Suprapubic skin (tissue), 4 donors: ENCODE results near the gene NDUFV1. TPM values are rescaled to one million over a fixed set of nuclear protein-coding genes. Genes with fewer than 3 reads are reported as not detected.
"Not testable (repeated sequence)": the region's sequence is repeated elsewhere in the genome, so short reads cannot be mapped to it uniquely, and the experiment has no call there.

Experiments used
- DNase-seq, 2 donors: peaks; one replicate each; pipeline ENCODE4 v3.0.0-alpha.2; 2019; ENCODE audit warnings: low spot score in 2 of 2
- H3K27ac ChIP-seq: fragments of 200-600 bp; sonication (generic); one replicate; pipeline ENCODE4 v1.5.1; 2019
- H3K27me3 ChIP-seq: fragments of 200-600 bp; sonication (generic); one replicate; pipeline ENCODE4 v1.5.1; 2019
- H3K36me3 ChIP-seq: fragments of 200-600 bp; sonication (generic); one replicate; pipeline ENCODE4 v1.5.1; 2019
- H3K4me1 ChIP-seq: fragments of 200-600 bp; sonication (generic); one replicate; pipeline ENCODE4 v1.5.1; 2019
- H3K4me3 ChIP-seq: fragments of 200-600 bp; sonication (generic); one replicate; pipeline ENCODE4 v1.5.1; 2019; ENCODE audit warnings: mild to moderate bottlenecking
- H3K9me3 ChIP-seq: fragments of 200-600 bp; sonication (generic); one replicate; pipeline ENCODE4 v1.5.1; 2019
- EP300 ChIP-seq: sonication (generic); formaldehyde crosslinking; IDR thresholded peaks from one replicate; pipeline ENCODE4 v1.6.1; 2017; ENCODE audit warnings: antibody characterized with exemption
- POLR2A ChIP-seq, 2 donors: fragments of 450-650 bp; IDR thresholded peaks; one replicate each; pipeline ENCODE4 v1.6.1; 2017; ENCODE audit warnings: antibody characterized with exemption in 2 of 2, mild to moderate bottlenecking in 2 of 2, moderate library complexity in 2 of 2
- POLR2AphosphoS5 ChIP-seq, 3 donors: sonication (generic); formaldehyde crosslinking; IDR thresholded peaks; one replicate each; pipeline ENCODE4 v1.6.1; 2017; ENCODE audit warnings: antibody characterized with exemption in 3 of 3
- WGBS: methylation state at CpG from one replicate; pipeline ENCODE4 v1.1.5; 2018; 5-methylcytosine and 5-hydroxymethylcytosine counted together
- total RNA-seq, 4 donors: library from RNA; depleted of rRNA; stranded (reverse); fragments of >200 nt; gene quantifications; one replicate each; pipeline ENCODE4 v1.1.0, GENCODE V29; 2016
- TF ChIP-seq, protein P1 (sequence below), 2 donors: fragments of 200-600 bp in 1 of 2; fragments of 450-650 bp in 1 of 2; sonication (generic) in 1 of 2; IDR thresholded peaks; one replicate each; pipeline ENCODE4 v1.5.1; 2016 to 2019; ENCODE audit warnings: antibody characterized with exemption in 2 of 2, mild to moderate bottlenecking in 1 of 2, moderate library complexity in 1 of 2

NDUFV1 gene
- total RNA-seq, 4 donors from 2014 or later = 200 to 361 (median 275) TPM

DNA sequence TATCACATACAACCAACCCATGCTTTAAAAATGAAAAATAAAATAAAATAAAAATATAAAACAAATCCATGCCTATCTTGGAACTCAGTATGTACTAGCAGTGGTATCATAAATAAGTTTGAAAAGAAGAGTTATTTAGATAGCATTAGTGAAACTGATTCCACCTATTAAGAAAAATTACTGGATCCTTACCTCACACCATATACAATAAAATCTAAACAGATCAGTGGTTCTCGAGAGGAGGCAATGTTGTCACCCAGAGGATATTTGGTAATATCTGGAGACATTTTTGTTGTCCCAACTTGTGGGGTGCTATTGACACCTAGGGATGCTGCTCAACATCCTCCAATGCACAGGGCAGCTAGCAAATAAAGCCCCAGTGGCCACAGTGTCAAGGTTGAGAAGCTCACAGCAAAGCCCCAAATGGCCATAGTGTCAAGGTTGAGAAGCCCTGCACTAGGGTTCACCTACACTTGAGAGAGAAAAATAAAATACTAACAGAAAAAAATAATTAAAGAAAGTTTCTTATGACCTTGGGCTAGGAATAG is 9.9 kb upstream of the NDUFV1 start:
- Histone ChIP-seq H3K9me3 (no peaks in the 10 kb centered on the region), H3K27ac (no peak overlapping the region), H3K27me3 (no peaks in the 10 kb centered on the region), H3K36me3 (no peaks in the 10 kb centered on the region), H3K4me3 (no peak overlapping the region), H3K4me1 (peaks cover 9% of the 10 kb centered on the region)
- 83% methylated on average over 1 of the region's 1 CpG for WGBS
- TF ChIP-seq, protein P1, sequence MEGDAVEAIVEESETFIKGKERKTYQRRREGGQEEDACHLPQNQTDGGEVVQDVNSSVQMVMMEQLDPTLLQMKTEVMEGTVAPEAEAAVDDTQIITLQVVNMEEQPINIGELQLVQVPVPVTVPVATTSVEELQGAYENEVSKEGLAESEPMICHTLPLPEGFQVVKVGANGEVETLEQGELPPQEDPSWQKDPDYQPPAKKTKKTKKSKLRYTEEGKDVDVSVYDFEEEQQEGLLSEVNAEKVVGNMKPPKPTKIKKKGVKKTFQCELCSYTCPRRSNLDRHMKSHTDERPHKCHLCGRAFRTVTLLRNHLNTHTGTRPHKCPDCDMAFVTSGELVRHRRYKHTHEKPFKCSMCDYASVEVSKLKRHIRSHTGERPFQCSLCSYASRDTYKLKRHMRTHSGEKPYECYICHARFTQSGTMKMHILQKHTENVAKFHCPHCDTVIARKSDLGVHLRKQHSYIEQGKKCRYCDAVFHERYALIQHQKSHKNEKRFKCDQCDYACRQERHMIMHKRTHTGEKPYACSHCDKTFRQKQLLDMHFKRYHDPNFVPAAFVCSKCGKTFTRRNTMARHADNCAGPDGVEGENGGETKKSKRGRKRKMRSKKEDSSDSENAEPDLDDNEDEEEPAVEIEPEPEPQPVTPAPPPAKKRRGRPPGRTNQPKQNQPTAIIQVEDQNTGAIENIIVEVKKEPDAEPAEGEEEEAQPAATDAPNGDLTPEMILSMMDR (IDR thresholded peaks at IDR 0.05) = no peak
- TF ChIP-seq POLR2A (IDR thresholded peaks at IDR 0.05) (no peak), EP300 (no peak), POLR2AphosphoS5 (IDR thresholded peaks at IDR 0.05) (no peak)
- DNase-seq = no peak

DNA sequence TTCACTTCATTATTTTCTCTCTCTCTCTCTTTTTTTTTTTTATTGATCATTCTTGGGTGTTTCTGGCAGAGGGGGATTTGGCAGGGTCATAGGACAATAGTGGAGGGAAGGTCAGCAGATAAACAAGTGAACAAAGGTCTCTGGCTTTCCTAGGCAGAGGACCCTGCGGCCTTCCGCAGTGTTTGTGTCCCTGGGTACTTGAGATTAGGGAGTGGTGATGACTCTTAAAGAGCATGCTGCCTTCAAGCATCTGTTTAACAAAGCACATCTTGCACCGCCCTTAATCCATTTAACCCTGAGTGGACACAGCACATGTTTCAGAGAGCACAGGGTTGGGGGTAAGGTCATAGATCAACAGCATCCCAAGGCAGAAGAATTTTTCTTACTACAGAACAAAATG is 9.3 kb upstream of the NDUFV1 start:
- H3K4me1 ChIP-seq, DNase-seq, H3K9me3 ChIP-seq, H3K36me3 ChIP-seq, H3K4me3 ChIP-seq, H3K27ac ChIP-seq, H3K27me3 ChIP-seq: not testable (repeated sequence)
- 73% methylated on average over 3 of the region's 3 CpGs for WGBS

DNA sequence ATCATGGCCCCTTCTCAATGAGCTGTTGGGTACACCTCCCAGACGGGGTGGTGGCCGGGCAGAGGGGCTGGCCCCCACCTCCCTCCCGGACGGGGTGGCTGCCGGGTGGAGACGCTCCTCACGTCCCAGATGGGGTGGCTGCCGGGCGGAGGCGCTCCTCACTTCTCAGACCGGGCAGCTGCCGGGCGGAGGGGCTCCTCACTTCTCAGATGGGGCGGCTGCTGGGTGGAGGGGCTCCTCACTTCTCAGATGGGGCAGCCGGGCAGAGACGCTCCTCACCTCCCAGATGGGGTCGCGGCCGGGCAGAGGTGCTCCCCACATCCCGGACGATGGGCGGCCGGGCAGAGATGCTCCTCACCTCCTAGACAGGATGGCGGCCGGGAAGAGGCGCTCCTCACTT is 8.8 kb upstream of the NDUFV1 start:
- not testable (repeated sequence) for H3K9me3 ChIP-seq, H3K4me3 ChIP-seq, H3K36me3 ChIP-seq, DNase-seq, H3K4me1 ChIP-seq, H3K27ac ChIP-seq, H3K27me3 ChIP-seq
- WGBS = 83% methylated on average over 3 of the region's 26 CpGs

DNA sequence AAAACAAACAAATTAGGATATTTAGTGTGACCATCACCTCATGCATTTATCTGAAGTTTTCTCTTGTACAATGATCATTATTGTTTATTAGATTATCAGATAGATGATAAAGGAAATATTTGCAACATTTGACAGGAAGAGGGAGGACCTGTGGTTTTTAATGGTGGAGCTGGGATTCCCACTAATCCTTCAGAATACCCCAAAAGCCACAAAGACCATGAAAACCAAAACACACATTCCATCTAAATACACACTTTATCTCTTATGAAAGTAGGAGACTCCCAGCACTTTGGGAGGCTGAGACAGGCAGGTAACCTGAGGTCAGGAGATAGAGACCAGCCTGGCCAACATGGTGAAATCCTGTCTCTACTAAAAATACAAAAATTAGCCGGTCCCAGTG is 7.6 kb upstream of the NDUFV1 start:
- no peaks in the 10 kb centered on the region for H3K4me1 ChIP-seq
- no peak for DNase-seq
- no peaks in the 10 kb centered on the region for H3K9me3 ChIP-seq
- H3K27ac ChIP-seq = no peak overlapping the region
- H3K27me3 ChIP-seq = no peaks in the 10 kb centered on the region
- H3K36me3 ChIP-seq = no peaks in the 10 kb centered on the region
- TF ChIP-seq, protein P1 (IDR thresholded peaks at IDR 0.05) = no peak
- no peak for TF ChIP-seq EP300
- no peak for TF ChIP-seq POLR2AphosphoS5 (IDR thresholded peaks at IDR 0.05)
- no peak for TF ChIP-seq POLR2A (IDR thresholded peaks at IDR 0.05)
- 83% methylated on average over 1 of the region's 1 CpG for WGBS
- H3K4me3 ChIP-seq = no peak overlapping the region

DNA sequence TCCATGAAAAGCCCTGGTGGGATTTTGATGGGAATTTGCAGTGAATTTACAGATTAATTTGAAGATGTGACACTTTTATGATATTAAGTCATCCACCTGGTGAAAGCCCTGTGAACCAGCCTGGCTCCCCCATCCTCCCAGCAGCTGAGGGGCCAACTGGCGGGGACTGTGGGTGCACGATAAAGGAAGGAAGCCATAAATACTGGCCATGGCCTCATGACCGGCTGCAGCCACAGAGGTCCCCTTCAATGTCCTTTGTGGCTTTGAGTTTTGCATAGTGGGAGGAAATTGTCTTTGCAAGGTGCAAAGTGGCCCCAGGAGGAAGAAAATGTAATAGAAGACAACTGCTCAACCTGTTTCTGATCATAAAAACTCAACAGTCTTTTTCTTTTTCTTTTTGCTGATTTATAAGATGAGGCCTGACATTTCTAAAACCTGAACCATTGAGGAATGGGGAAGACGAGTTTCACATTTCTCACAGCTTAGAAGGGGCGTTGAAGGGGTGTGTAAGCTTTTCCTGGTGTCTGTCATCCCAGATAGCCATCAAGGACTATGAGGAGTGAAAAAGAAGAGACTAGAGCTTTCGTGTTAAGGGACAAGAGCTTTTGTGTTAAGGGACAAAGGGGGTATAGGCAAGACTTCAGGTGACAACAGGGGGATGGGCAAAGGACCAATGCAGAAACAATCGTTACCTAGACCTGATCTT is 6.3 kb upstream of the NDUFV1 start:
- TF ChIP-seq, protein P1 (IDR thresholded peaks at IDR 0.05) = no peak
- TF ChIP-seq EP300 (no peak), POLR2AphosphoS5 (IDR thresholded peaks at IDR 0.05) (no peak), POLR2A (IDR thresholded peaks at IDR 0.05) (no peak)
- Histone ChIP-seq H3K27me3 (no peaks in the 10 kb centered on the region), H3K27ac (no peak overlapping the region), H3K36me3 (no peaks in the 10 kb centered on the region), H3K9me3 (no peaks in the 10 kb centered on the region), H3K4me3 (no peak overlapping the region), H3K4me1 (no peaks in the 10 kb centered on the region)
- DNase-seq = no peak
- 59% methylated on average over 7 of the region's 7 CpGs for WGBS

DNA sequence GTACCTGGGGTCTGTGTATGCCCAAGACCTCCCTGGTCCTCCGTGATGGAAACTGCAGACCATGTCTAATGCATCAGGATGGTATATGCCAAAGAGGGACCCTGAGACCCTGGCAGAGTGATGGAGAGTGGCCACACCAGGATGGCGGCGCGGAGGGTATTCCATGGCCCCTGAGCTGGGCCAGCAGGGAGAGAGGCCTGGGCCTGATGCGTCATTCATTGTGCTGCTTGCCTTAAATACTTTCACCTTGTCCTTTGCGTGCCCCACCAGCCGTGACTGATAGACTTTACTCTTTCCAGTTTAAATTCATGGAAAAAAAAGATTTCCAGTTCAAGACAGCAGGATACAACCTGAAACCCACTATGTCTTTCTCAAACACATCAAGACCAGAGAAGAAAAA is 5.6 kb upstream of the NDUFV1 start:
- Histone ChIP-seq H3K27ac (no peak overlapping the region), H3K27me3 (no peaks in the 10 kb centered on the region), H3K36me3 (no peaks in the 10 kb centered on the region), H3K4me3 (no peak overlapping the region), H3K4me1 (peaks cover 5% of the 10 kb centered on the region), H3K9me3 (no peaks in the 10 kb centered on the region)
- WGBS = 87% methylated on average over 6 of the region's 7 CpGs
- no peak for DNase-seq
- no peak for TF ChIP-seq POLR2AphosphoS5 (IDR thresholded peaks at IDR 0.05)
- no peak for TF ChIP-seq POLR2A (IDR thresholded peaks at IDR 0.05)
- TF ChIP-seq, protein P1 (IDR thresholded peaks at IDR 0.05) = no peak
- TF ChIP-seq EP300 = no peak

DNA sequence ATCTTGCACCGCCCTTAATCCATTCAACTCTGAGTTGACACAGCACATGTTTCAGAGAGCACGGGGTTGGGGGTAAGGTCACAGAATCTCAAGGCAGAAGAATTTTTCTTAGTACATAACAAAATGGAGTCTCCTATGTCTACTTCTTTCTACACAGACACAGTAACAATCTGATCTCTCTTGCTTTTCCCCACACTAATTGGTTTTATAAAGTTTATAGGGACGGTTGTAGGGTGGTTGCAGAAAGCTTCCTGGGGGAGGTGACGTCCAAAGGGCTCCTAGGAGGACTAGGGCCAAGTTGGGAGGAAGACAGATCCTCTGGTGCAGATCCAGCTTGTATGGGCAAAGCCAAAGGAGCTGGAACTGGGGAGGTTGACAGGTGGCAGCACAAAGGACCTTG is 2.6 kb upstream of the NDUFV1 start:
- 64% methylated on average over 2 of the region's 4 CpGs for WGBS
- Histone ChIP-seq H3K36me3 (peaks cover 11% of the 10 kb centered on the region), H3K4me1 (peaks cover 28% of the 10 kb centered on the region)
- not testable (repeated sequence) for H3K27me3 ChIP-seq, H3K27ac ChIP-seq, H3K9me3 ChIP-seq, DNase-seq, H3K4me3 ChIP-seq
